Ovary (tissue), 9 donors: ENCODE results near the gene SLC25A39. TPM values are rescaled to one million over a fixed set of nuclear protein-coding genes. Genes with fewer than 3 reads are reported as not detected.

Experiments used
- DNase-seq, 5 donors: peaks; one replicate each; pipeline ENCODE4 v3.0.0-alpha.2; 2019 to 2020
- H3K27ac ChIP-seq, 2 donors: fragments of 200-600 bp; one replicate each; pipeline versions ENCODE4 v1.5.1 to v1.8.0; 2019 to 2022
- H3K27me3 ChIP-seq: fragments of 200-600 bp; one replicate; pipeline ENCODE4 v1.8.0; 2022
- H3K36me3 ChIP-seq: fragments of 200-600 bp; sonication (generic); one replicate; pipeline ENCODE4 v1.5.1; 2019
- H3K4me1 ChIP-seq: one replicate; pipeline ENCODE4 v1.8.1; 2013; ENCODE audit warnings: mild to moderate bottlenecking, moderate library complexity; ENCODE audit not compliant: insufficient read depth
- H3K4me3 ChIP-seq: fragments of 200-600 bp; sonication (generic); one replicate; pipeline ENCODE4 v1.5.1; 2017
- H3K9me3 ChIP-seq, 2 donors: fragments of 200-600 bp in 1 of 2; sonication (generic) in 1 of 2; one replicate each; pipeline versions ENCODE4 v1.5.1 to v1.8.1; 2013 to 2019; ENCODE audit warnings: mild to moderate bottlenecking in 1 of 2, moderate library complexity in 1 of 2
- CTCF ChIP-seq, 3 donors: fragments of 450-650 bp in 2 of 3; fragments of 200-600 bp in 1 of 3; IDR thresholded peaks; one replicate each; pipeline versions ENCODE4 v1.5.1 to v1.8.0; 2016 to 2022; ENCODE audit warnings: antibody characterized with exemption in 3 of 3, mild to moderate bottlenecking in 1 of 3
- EP300 ChIP-seq: sonication (generic); formaldehyde crosslinking; IDR thresholded peaks from one replicate; pipeline ENCODE4 v1.6.1; 2017; ENCODE audit warnings: antibody characterized with exemption
- POLR2A ChIP-seq: fragments of 450-650 bp; IDR thresholded peaks from one replicate; pipeline ENCODE4 v1.6.1; 2017; ENCODE audit warnings: antibody characterized with exemption, mild to moderate bottlenecking, moderate library complexity
- WGBS, 3 donors: extraction: QIAGEN DNeasy Blood & Tissue Kit in 1 of 3; methylation state at CpG; one replicate each; pipeline versions ENCODE4 v1.1.5 to v1.1.7; 2013 to 2017; 5-methylcytosine and 5-hydroxymethylcytosine counted together
- intact Hi-C, 4 donors: fragments of 100-400 bp; cut with DNase I; formaldehyde crosslinking; loops; one replicate each; pipeline versions ENCODE4 v1.11.0 to v1.15.1; 2022 to 2023
- polyA plus RNA-seq, 2 donors: library from polyadenylated mRNA; stranded (reverse); fragments of 200-250 nt in 1 of 2; fragments of 350-450 nt in 1 of 2; fragmentation: Illumina TruSeq in 1 of 2; extraction: RNeasy Lipid Tissue Mini Kit (QIAGEN cat#74804) in 1 of 2; gene quantifications; one replicate each; pipeline ENCODE4 v1.2.3, GENCODE V29; 2013 to 2014
- total RNA-seq, 7 donors: library from RNA; depleted of rRNA in 2 of 7; stranded (reverse); fragments of >200 nt in 2 of 7; fragmentation: NEBNext Ultra II Directional in 3 of 7; extraction: Animal tissue kit (Norgen Biotek cat#: 25700) in 3 of 7; gene quantifications; one replicate each; pipeline versions ENCODE4 v1.1.0 to v1.2.4, GENCODE V29; 2016 to 2023
- donor health status: DM: no; HTN: no; CAD: no; lungs with moderate emphysema.
- donor health status: DM: no; HTN: no; CAD: no.
- donor health status: Bipolar disorder and iron deficiency.
- donor health status: DM: yes; HTN: yes; CAD: no.
- donor health status: DM: no; HTN: no; CAD: no.
- donor health status: DM: yes; HTN: yes; CAD: no.

The SLC25A39 gene
- total and polyA plus RNA-seq, 9 donors = 15.9 to 111 (median 63.8) TPM

DNA sequence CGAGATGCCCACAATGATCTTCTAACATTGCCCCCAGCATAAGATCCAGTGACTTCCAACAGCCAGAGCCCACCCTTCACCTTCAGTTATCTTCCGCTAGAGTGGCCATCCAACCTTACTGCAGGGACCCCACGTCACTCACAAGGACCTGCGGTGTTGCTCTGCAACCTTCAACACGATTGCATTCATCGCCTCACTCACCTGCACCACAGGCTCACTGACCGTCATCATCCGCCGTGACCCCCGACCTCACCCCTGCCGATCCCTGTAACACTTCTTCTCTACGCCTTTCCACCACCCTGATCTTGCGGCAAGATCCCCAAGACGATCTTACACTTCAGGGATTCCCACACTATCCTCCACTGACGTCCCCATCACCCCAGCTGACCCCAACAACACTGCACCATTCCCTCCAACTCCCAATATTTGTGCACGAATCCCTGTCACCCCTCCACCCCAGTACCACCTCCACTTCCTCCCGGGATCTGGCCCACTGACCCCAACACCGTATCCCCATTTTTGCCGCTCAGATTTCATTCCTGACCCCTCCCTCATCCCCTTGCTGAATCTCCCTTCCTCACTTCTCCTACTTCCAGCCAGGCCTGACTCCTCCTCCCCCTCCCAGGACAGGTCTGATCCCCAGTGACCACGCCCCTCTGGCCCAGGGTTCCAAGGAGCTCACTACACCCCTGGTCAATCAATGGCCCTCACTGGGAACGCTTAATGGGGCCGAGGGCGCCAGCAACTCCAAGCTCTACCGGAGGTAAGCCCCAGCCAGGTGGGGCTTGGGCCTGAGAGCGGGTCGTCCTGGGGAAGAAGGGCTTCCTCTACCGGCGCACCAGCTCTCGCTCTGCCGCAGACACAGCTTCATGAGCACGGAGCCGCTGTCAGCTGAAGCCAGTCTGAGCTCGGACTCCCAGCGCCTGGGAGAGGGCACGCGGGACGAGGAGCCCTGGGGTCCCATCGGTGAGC, 8.6 kb downstream of the SLC25A39 start:
- no peak for DNase-seq
- intact Hi-C loops = no loop called here
- H3K36me3 ChIP-seq = no peaks in the 10 kb centered on the region
- H3K4me3 ChIP-seq = no peak overlapping the region
- no peaks in the 10 kb centered on the region for H3K9me3 ChIP-seq
- peaks cover 3% of the 10 kb centered on the region for H3K4me1 ChIP-seq
- TF ChIP-seq POLR2A (no peak), CTCF (IDR thresholded peaks at IDR 0.05) (no peak), EP300 (no peak)
- peaks cover 3% of the 10 kb centered on the region for H3K27me3 ChIP-seq
- WGBS, 3 donors = 7 to 8% (median 8%) methylated on average over 38 of the region's 38 CpGs
- H3K27ac ChIP-seq = no peak overlapping the region

GRCh38 chr17:44314869-44315661, 9.6 kb downstream of the SLC25A39 start:
- intact Hi-C loops = no loop called here
- Histone ChIP-seq H3K9me3 (no peaks in the 10 kb centered on the region), H3K36me3 (no peaks in the 10 kb centered on the region), H3K27ac (no peak overlapping the region), H3K4me1 (peaks cover 3% of the 10 kb centered on the region), H3K27me3 (peaks cover 3% of the 10 kb centered on the region), H3K4me3 (no peak overlapping the region)
- no peak for DNase-seq
- TF ChIP-seq POLR2A (no peak), CTCF (IDR thresholded peaks at IDR 0.05) (no peak), EP300 (no peak)
- whole genome bisulfite sequencing, 3 donors = 0 to 1% (median 1%) methylated on average over 37 to 81 of the region's 81 CpGs

GRCh38 chr17:44314524-44314868, 10.1 kb downstream of the SLC25A39 start:
- TF ChIP-seq EP300 (no peak), CTCF (IDR thresholded peaks at IDR 0.05) (no peak), POLR2A (no peak)
- intact Hi-C loops = no loop called here
- H3K9me3 ChIP-seq = no peaks in the 10 kb centered on the region
- DNase-seq = no peak
- 18 to 27% (median 27%) methylated on average over 10 to 11 of the region's 11 CpGs for WGBS, 3 donors
- peaks cover 3% of the 10 kb centered on the region for H3K4me1 ChIP-seq
- no peak overlapping the region for H3K27ac ChIP-seq
- H3K4me3 ChIP-seq = no peak overlapping the region
- H3K36me3 ChIP-seq = no peaks in the 10 kb centered on the region
- H3K27me3 ChIP-seq = peaks cover 3% of the 10 kb centered on the region

DNA sequence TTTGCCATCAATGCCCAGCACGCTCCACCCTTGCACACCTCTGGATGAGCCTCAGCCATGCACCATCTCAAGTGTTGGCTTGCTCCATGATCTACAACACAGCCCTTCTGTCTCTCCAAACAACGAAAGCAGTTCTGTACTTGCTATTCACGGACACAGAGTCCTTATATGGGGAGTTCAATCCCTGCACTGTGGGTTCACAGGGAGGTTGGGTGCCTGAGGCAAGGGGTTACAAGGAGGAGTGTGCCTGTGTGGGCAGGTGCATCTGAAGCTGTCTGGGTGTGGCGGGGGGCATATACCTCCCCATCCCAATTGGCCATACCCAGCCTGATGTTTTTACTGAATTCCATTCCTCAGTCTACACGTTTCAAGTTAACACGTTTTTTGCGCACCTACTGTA, 10.6 kb downstream of the SLC25A39 start:
- intact Hi-C loops = no loop called here
- H3K9me3 ChIP-seq = no peaks in the 10 kb centered on the region
- no peak overlapping the region for H3K27ac ChIP-seq
- no peak for DNase-seq
- H3K4me3 ChIP-seq = no peak overlapping the region
- peaks cover 3% of the 10 kb centered on the region for H3K27me3 ChIP-seq
- H3K36me3 ChIP-seq = no peaks in the 10 kb centered on the region
- TF ChIP-seq CTCF (IDR thresholded peaks at IDR 0.05) (no peak), EP300 (no peak), POLR2A (no peak)
- 77 to 82% (median 79%) methylated on average over 7 of the region's 7 CpGs for WGBS, 3 donors
- H3K4me1 ChIP-seq = peaks cover 3% of the 10 kb centered on the region
